Ectodermal cell (in vitro differentiated cells): ENCODE data around the gene MAP2K1.

ENCODE experiments used
- H3K27ac ChIP-seq: 2 replicates; pipeline ENCODE4 v1.7.0; 2013; ENCODE audit warnings: mild to moderate bottlenecking, low read depth, low read length; ENCODE audit not compliant: insufficient read depth, poor library complexity, severe bottlenecking
- H3K27me3 ChIP-seq: 2 replicates; pipeline ENCODE4 v1.7.0; 2013; ENCODE audit warnings: mild to moderate bottlenecking, low read length; ENCODE audit not compliant: insufficient read depth, control insufficient read depth, poor library complexity, severe bottlenecking
- H3K36me3 ChIP-seq: one replicate; pipeline ENCODE4 v1.7.0; 2013; ENCODE audit warnings: low read length; ENCODE audit not compliant: control insufficient read depth, insufficient read depth
- H3K4me1 ChIP-seq: one replicate; pipeline ENCODE4 v1.7.0; 2013; ENCODE audit warnings: low read length; ENCODE audit not compliant: control insufficient read depth, insufficient read depth
- H3K4me3 ChIP-seq: 2 replicates; pipeline ENCODE4 v1.7.0; 2013; ENCODE audit warnings: low read depth, low read length, control low read depth; ENCODE audit not compliant: insufficient read depth
- H3K9me3 ChIP-seq: 2 replicates; pipeline ENCODE4 v1.7.0; 2013; ENCODE audit warnings: mild to moderate bottlenecking, low read length, moderate library complexity; ENCODE audit not compliant: control insufficient read depth
- WGBS, 2 experiments: methylation state at CpG; one replicate each; pipeline ENCODE4 v1.1.7; 2013; ENCODE audit warnings: missing lambda C conversion rate in 2 of 2; 5-methylcytosine and 5-hydroxymethylcytosine counted together

The MAP2K1 gene

DNA sequence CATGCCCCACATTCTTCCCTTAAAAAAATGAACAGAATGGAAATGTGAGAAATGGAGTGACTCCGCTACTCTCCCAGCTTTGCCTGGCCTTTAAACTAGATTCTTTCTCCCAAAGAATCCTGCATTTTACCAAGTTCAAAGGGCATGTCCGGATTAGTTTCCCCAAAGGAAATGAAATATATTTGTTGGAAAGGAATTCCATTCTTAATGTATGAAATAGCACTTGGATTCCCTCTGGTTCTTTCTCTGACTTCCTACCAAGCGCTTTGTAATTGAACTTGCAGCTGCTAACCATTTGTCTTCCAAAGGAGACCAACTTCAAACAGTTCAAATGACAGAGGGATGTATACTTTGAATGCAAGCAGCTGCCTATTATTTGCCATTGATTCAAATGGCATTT is 18.9 kb downstream of the MAP2K1 start:
- H3K27ac ChIP-seq: no peak overlapping the region
- 79 to 93% methylated on average over 3 of the region's 3 CpGs for WGBS, 2 experiments

DNA sequence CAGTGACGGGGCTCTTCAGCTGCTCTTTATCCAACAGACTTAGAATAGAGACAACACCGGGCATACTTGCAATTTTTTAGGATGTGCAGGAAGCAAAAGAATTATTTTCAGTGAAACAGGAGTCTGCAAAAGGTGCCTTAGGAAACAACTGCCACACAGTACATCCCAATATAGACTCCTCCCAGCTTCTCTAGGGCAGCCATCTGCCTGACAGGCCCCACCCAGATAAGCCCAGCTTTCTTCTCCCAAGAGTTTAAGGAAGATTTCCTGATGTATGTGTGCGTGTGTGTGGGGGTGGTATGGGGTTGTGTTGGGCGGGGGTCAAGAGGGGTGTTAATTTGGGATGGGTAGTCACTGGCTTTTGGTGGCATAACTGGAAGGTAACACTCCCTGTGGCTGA is 21.5 kb downstream of the MAP2K1 start:
- Histone ChIP-seq H3K36me3 (no peaks in the 10 kb centered on the region), H3K4me1 (peaks cover 5% of the 10 kb centered on the region), H3K9me3 (no peaks in the 10 kb centered on the region), H3K27me3 (no peaks in the 10 kb centered on the region), H3K4me3 (no peak overlapping the region), H3K27ac (no peak overlapping the region)
- 84 to 91% methylated on average over 4 of the region's 4 CpGs for WGBS, 2 experiments

More for the DNA sequence above, 18.9 kb downstream of the MAP2K1 start:
- no peaks in the 10 kb centered on the region for H3K36me3 ChIP-seq
- no peaks in the 10 kb centered on the region for H3K9me3 ChIP-seq
- no peaks in the 10 kb centered on the region for H3K27me3 ChIP-seq
- H3K4me1 ChIP-seq: peaks cover 11% of the 10 kb centered on the region
- no peak overlapping the region for H3K4me3 ChIP-seq

DNA sequence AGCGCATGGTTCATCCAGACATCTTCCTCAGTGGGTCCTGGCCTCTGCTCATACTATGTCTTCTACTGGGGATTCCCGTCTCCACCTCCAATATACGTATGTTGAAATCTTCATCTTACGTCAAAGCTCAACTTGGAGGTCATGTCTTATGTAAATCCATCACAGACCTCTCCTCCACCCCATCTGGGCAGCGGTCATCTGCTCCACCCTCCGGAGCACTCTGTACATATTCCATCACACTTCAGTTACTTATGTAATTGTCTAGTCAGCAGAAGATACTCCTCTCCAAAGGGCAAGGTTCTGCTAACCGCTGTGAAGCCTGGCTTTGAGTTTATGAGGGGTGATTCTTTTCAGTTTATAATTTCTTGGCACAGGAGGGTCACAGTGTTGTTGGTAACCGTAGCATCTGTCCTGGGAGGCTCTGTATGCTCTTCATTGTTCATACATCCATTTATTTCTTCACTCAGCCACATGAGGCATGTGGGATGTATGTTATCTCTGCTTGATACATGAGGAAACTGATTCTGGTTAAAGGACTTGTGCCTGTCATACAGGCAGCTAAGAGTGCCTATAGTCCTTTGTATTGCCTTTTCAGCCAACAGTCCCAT is 22.1 kb downstream of the MAP2K1 start:
- no peaks in the 10 kb centered on the region for H3K27me3 ChIP-seq
- no peak overlapping the region for H3K4me3 ChIP-seq
- H3K27ac ChIP-seq: no peak overlapping the region
- 94 to 95% methylated on average over 7 to 8 of the region's 8 CpGs for WGBS, 2 experiments
- no peaks in the 10 kb centered on the region for H3K36me3 ChIP-seq
- no peaks in the 10 kb centered on the region for H3K9me3 ChIP-seq
- peaks cover 5% of the 10 kb centered on the region for H3K4me1 ChIP-seq

DNA sequence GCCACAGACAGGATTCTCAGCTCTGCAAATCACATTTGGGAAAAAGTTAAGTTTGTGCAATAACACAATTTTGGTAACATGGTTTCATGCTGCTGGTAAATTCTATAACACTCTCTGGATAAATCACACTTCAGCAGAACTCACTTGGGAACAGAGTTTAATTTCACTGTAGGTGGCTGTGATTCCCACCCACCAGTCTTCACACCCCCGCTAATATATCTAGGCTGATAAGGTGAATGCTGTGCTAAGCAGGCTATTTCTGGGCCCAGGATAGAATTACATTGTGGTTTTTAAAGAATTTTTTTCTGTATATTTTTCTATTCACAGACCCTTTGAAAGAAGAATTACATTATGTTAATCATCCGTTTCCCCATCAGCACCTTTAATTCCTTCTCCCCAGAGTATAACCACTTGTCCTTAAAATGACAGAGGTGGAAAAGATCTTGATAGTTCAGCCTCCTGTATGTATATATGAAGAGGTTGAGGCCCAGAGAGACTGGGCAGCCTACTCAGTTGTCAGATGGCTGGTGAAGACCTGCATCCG is 22.9 kb downstream of the MAP2K1 start:
- 88 to 100% methylated on average over 1 to 2 of the region's 3 CpGs for WGBS, 2 experiments
- Histone ChIP-seq H3K4me3 (no peak overlapping the region), H3K27me3 (no peaks in the 10 kb centered on the region), H3K36me3 (peaks cover 3% of the 10 kb centered on the region), H3K4me1 (peaks cover 1% of the 10 kb centered on the region), H3K27ac (no peak overlapping the region), H3K9me3 (no peaks in the 10 kb centered on the region)

DNA sequence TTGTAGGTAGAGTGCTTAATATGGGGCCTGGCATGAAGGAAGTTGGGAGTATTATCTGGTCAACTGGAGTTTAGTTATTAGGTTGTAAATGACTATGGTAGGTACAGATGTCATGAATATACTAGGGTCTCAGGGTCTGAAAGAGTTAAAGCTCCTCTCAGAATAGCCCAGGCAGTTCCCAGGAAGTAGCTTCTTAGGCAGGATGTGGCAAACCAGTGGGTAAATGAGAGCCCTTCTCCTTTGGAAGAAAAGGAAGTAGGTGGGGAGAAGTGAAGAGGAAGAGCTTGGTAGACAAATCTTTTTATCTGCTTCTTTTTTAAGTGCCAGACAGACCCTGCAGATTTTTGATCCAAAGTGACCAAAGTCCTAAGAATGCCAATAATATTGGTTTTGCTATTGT is 24.5 kb downstream of the MAP2K1 start:
- Histone ChIP-seq H3K27me3 (no peaks in the 10 kb centered on the region), H3K4me1 (no peaks in the 10 kb centered on the region), H3K9me3 (no peaks in the 10 kb centered on the region), H3K4me3 (no peak overlapping the region), H3K27ac (no peak overlapping the region), H3K36me3 (peaks cover 3% of the 10 kb centered on the region)

DNA sequence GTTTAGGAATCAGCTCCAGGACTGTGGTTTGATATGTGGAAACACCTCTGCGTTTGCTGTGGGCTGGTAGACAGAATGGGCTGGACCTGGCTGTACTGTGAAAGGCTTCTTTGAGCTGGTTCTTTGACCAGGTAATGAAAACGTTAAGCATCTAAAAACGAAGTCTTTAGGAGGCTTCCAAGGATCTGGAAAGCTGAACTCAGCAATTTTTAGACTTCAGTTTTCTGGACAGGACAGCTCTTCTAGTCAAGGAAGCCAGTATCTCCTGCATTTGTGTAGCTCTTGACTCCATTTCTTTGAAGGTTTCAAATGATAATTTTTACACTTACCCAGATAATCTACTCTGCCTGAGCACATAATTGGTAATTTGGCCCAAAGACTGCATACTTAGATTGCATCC is 25.5 kb downstream of the MAP2K1 start:
- H3K27ac ChIP-seq: no peak overlapping the region
- H3K4me3 ChIP-seq: no peak overlapping the region
- H3K36me3 ChIP-seq: peaks cover 3% of the 10 kb centered on the region
- H3K9me3 ChIP-seq: no peaks in the 10 kb centered on the region
- no peaks in the 10 kb centered on the region for H3K4me1 ChIP-seq
- no peaks in the 10 kb centered on the region for H3K27me3 ChIP-seq
- WGBS, 2 experiments: 93 to 96% methylated on average over 3 of the region's 3 CpGs

DNA sequence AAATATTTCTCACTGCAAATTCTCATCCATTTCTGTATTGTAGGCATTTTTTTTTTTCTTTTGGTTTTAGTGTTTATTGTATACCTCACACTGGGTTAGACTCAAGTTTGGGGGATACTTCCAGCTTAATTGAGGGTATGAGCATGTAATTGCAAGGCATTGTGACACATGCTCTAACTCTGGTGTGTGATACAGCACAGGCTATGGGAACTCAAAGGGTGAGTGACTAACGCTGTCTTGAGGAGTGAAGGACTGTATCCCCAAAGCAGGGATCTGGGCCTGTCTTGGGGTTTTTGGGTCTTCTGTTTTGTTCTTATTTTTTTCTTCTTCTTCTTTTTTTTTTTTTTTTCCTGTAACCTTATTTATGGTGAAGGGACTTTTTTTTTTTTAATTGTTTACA is 26.9 kb downstream of the MAP2K1 start:
- H3K27me3 ChIP-seq: no peaks in the 10 kb centered on the region
- no peaks in the 10 kb centered on the region for H3K9me3 ChIP-seq
- H3K4me1 ChIP-seq: no peaks in the 10 kb centered on the region
- WGBS, 2 experiments: 100% methylated on average over 1 of the region's 1 CpG
- H3K4me3 ChIP-seq: no peak overlapping the region
- peaks cover 3% of the 10 kb centered on the region for H3K36me3 ChIP-seq
- no peak overlapping the region for H3K27ac ChIP-seq

DNA sequence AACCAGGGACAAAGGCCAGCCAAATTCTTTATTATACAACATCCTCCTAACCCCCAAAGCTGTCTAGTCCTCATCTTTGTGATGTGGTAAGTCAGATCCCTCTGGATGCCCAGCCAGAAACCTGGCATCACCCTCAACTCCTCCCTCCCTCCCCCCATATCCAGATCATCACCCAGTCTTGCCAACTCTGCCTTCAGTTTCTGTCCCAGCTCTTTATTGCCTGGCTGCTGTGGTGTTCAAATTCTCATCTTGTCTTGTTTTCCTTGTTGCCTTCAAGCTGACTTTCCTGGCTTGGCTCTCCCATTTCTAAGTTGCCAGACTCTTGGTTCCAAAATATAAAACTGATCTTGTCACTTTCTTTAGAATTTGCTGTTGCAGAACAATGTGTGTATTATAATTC is 28.6 kb downstream of the MAP2K1 start:
- Histone ChIP-seq H3K27me3 (no peaks in the 10 kb centered on the region), H3K4me1 (no peaks in the 10 kb centered on the region), H3K36me3 (peaks cover 3% of the 10 kb centered on the region), H3K4me3 (no peak overlapping the region), H3K27ac (no peak overlapping the region), H3K9me3 (no peaks in the 10 kb centered on the region)

DNA sequence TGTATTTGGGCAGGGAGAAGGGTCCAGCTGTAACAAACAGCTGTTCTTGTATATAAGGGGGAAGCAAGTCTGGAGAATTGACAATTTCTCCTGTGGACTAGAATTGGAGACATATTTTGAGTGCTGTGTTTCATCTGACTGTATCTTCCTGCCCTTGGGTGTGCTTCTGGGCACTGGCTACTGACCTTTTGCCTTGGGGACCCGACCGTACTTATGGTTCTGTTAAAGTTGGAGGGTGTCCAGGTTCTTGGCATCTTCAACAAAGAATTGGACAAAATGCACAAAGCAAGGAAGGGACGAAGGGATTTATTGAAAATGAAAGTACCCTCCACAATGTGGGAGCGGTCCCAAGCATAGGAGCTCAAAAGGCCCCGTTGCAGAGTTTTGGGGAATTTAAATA is 31.0 kb downstream of the MAP2K1 start:
- WGBS, 2 experiments: 92 to 93% methylated on average over 5 of the region's 5 CpGs

DNA sequence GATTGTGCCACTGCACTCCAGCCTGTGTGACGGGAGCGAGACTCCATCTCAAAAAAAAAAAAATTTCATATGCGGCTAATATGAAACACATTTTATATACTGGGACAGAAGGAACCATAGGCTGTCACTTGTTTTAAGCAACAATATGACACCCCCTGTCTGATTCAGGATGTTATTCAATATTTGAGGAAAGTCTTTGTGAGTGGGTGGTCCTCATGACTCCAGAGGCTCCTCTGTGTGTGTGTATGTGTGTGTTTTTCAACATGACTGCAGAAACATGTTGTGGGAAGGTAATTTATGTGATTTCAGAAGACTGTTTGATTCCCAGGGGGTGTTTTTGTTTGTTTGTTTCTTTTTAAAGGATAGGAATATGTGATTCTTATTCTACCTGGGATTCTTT is 32.8 kb downstream of the MAP2K1 start:
- H3K4me1 ChIP-seq: no peaks in the 10 kb centered on the region
- no peak overlapping the region for H3K27ac ChIP-seq
- 95 to 97% methylated on average over 3 of the region's 3 CpGs for WGBS, 2 experiments
- no peak overlapping the region for H3K4me3 ChIP-seq
- no peaks in the 10 kb centered on the region for H3K27me3 ChIP-seq
- H3K36me3 ChIP-seq: peaks cover under 1% of the 10 kb centered on the region
- H3K9me3 ChIP-seq: no peaks in the 10 kb centered on the region

More for the DNA sequence above, 31.0 kb downstream of the MAP2K1 start:
- peaks cover 3% of the 10 kb centered on the region for H3K36me3 ChIP-seq
- no peak overlapping the region for H3K27ac ChIP-seq
- no peaks in the 10 kb centered on the region for H3K27me3 ChIP-seq
- H3K9me3 ChIP-seq: no peaks in the 10 kb centered on the region
- H3K4me3 ChIP-seq: no peak overlapping the region
- no peaks in the 10 kb centered on the region for H3K4me1 ChIP-seq

DNA sequence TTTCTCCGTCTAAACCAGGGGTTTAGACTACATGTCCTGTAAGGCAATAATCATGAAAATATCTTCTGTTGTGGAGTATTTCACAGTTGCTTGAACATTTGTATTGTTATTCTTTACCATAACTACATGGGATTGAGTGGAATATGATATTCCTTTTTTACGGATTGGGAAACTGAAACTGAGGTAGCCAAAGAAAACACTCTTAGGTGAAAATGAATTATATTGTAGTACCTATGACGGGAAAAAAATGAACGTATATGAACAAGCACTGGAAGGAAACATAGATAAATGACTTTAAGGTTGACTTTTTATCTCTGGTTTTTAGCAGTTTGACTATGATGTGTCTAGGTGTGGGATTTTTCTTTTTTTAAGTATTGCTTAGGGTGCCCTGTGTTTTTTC is 35.6 kb downstream of the MAP2K1 start:
- no peak overlapping the region for H3K4me3 ChIP-seq
- 97% methylated on average over 4 of the region's 4 CpGs for WGBS, 2 experiments
- no peak overlapping the region for H3K27ac ChIP-seq
- no peaks in the 10 kb centered on the region for H3K4me1 ChIP-seq
- no peaks in the 10 kb centered on the region for H3K27me3 ChIP-seq
- H3K9me3 ChIP-seq: no peaks in the 10 kb centered on the region
- H3K36me3 ChIP-seq: no peaks in the 10 kb centered on the region
